ENCODE measurements around the gene ADGRD1. TPM values are rescaled to one million over a fixed set of nuclear protein-coding genes. Genes with fewer than 3 reads are reported as not detected.

Gene ADGRD1
- polyA plus RNA-seq, 3 donors, result 4.7 to 17.9 (median 4.9) TPM

DNA sequence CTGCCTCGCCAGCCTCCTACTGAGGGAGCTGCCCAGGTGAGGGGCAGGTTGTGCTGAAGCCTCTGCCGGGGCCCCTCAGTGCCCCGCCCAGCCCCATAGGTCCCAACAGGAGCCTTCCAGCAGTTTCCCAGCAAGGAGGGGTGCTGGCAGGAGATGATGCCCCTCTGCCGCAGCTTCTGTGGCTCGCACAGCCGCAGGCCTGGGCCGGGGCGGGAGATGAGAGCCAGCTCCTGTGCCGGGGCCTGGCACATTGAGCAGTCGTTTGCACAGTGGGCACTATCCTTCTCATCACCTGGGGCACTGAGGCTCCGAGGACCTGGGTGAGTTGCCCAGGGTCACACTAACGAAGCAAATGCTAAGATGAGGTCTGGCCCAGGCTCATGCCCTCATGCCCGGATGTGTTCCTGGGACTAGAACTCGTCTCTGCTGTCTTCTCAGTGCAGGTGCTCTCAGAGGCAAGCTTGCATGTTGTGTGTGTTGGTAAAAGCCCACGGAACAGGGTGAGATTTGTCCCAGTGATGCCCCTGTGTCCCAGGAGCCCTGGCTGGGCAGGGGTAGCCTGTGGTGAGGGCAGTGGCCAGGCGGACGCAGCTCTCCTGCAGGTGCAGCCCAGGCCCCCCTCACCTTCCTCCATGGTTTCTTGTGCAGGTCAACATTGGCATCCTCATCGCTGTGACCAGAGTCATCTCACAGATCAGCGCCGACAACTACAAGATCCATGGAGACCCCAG, 177.5 kb downstream of the ADGRD1 start:
- Mint-ChIP-seq H3K27ac (no peak overlapping the region), H3K36me3 (peaks cover 4 to 8% of the 10 kb centered on the region in 2 donors), H3K4me3 (no peak overlapping the region), H3K27me3 (ENCODE audit: low read depth in 3 of 3) (peaks cover 0 to 4% (median 0%) of the 10 kb centered on the region in 3 donors), H3K9me3 (peaks cover 0 to 8% (median 4%) of the 10 kb centered on the region in 7 donors), H3K4me1 (peaks cover 13% of the 10 kb centered on the region)
- H3K4me2 ChIP-seq (replicated peaks; ENCODE audit: extremely low read depth, low read length, poor library complexity, severe bottlenecking), result no peak overlapping the region
- H3K79me2 ChIP-seq (ENCODE audit: insufficient read depth, low read length), result no peaks in the 10 kb centered on the region
- H3K36me3 ChIP-seq (replicated peaks in 1 of 2; ENCODE audit: control insufficient read depth in 1 of 2, insufficient read depth in 2 of 2, low read length in 2 of 2), result no peaks in the 10 kb centered on the region
- peaks cover 0 to 7% of the 10 kb centered on the region in 2 donors for H3K4me1 ChIP-seq (ENCODE audit: control insufficient read depth in 1 of 2, insufficient read depth in 2 of 2, low read length in 2 of 2)
- intact Hi-C loops (cut with micrococcal nuclease), result loop anchor here in 1 of 2 donors (5.0 kb wide), 1 partner anchor 214 kb away; no protein-coding TSS in a partner anchor
- no peak overlapping the region for H3K9ac ChIP-seq (ENCODE audit: insufficient read depth, low read length, poor library complexity, severe bottlenecking)
- H3K9me3 ChIP-seq (replicated peaks in 1 of 2; ENCODE audit: control insufficient read depth in 1 of 2, insufficient read depth in 1 of 2, low read length in 2 of 2), result no peaks in the 10 kb centered on the region
- H4K20me1 ChIP-seq (ENCODE audit: insufficient read depth, low read length), result no peaks in the 10 kb centered on the region
- DNase-seq, result no peak
- TF ChIP-seq CTCF (IDR thresholded peaks at IDR 0.05), result no peak
- no peak overlapping the region for H3K4me3 ChIP-seq (replicated peaks in 1 of 3; ENCODE audit: low read depth in 2 of 3, low read length in 3 of 3)
- 95% methylated on average over 20 of the region's 20 CpGs for WGBS (ENCODE audit: insufficient coverage)
- no peak overlapping the region for H3K27ac ChIP-seq (ENCODE audit: low read depth in 1 of 2, low read length in 2 of 2)
- no peaks in the 10 kb centered on the region for H3K27me3 ChIP-seq (ENCODE audit: control insufficient read depth in 2 of 2, insufficient read depth in 2 of 2, low read length in 2 of 2)
- no peak overlapping the region for H2AFZ ChIP-seq (ENCODE audit: insufficient read depth, low read depth, low read length, poor library complexity, severe bottlenecking)

DNA sequence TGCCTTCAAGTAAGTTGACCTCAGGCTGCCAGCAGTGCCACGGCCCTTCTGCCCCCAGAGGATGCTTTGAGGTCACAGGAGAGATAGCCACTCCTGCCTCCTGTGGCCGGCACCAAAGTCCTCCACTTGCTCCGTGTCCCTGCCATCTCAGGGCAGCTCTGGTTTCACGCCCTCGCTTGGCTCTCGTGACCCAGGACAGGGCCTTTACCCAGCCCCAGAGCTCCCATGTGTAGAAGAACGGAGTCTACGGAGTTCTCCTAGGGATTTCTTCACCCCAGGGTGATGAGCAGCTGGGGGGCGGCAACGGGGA, 178.1 kb downstream of the ADGRD1 start:
- Histone ChIP-seq H3K9ac (ENCODE audit: insufficient read depth, low read length, poor library complexity, severe bottlenecking) (no peak overlapping the region), H2AFZ (ENCODE audit: insufficient read depth, low read depth, low read length, poor library complexity, severe bottlenecking) (no peak overlapping the region), H3K36me3 (replicated peaks in 1 of 2; ENCODE audit: control insufficient read depth in 1 of 2, insufficient read depth in 2 of 2, low read length in 2 of 2) (no peaks in the 10 kb centered on the region), H3K4me2 (replicated peaks; ENCODE audit: extremely low read depth, low read length, poor library complexity, severe bottlenecking) (no peak overlapping the region), H3K79me2 (ENCODE audit: insufficient read depth, low read length) (no peaks in the 10 kb centered on the region), H3K27ac (ENCODE audit: low read depth in 1 of 2, low read length in 2 of 2) (no peak overlapping the region), H3K4me3 (replicated peaks in 1 of 3; ENCODE audit: low read depth in 2 of 3, low read length in 3 of 3) (no peak overlapping the region), H3K9me3 (replicated peaks in 1 of 2; ENCODE audit: control insufficient read depth in 1 of 2, insufficient read depth in 1 of 2, low read length in 2 of 2) (no peaks in the 10 kb centered on the region), H4K20me1 (ENCODE audit: insufficient read depth, low read length) (no peaks in the 10 kb centered on the region), H3K4me1 (ENCODE audit: control insufficient read depth in 1 of 2, insufficient read depth in 2 of 2, low read length in 2 of 2) (peaks cover 0 to 7% of the 10 kb centered on the region in 2 donors), H3K27me3 (ENCODE audit: control insufficient read depth in 2 of 2, insufficient read depth in 2 of 2, low read length in 2 of 2) (no peaks in the 10 kb centered on the region)
- intact Hi-C loops (cut with micrococcal nuclease), result loop anchor here (1.0 to 5.0 kb wide), 2 partner anchors 214 to 215 kb away; no protein-coding TSS in a partner anchor
- no peak for DNase-seq
- no peak for TF ChIP-seq CTCF (IDR thresholded peaks at IDR 0.05)
- Mint-ChIP-seq H3K27ac (no peak overlapping the region), H3K4me3 (no peak overlapping the region), H3K36me3 (peaks cover 4 to 8% of the 10 kb centered on the region in 2 donors), H3K4me1 (peaks cover 13% of the 10 kb centered on the region), H3K9me3 (peaks cover 0 to 8% (median 4%) of the 10 kb centered on the region in 7 donors), H3K27me3 (ENCODE audit: low read depth in 3 of 3) (peaks cover 0 to 4% (median 0%) of the 10 kb centered on the region in 3 donors)
- WGBS (ENCODE audit: insufficient coverage), result 99% methylated on average over 10 of the region's 10 CpGs
